Activated T-helper 2 cell treated with anti-CD3 and anti-CD28 coated beads, Interferon-gamma antibody, Interleukin-2, Interleukin-4, amounts not matched to agents 10 μg/mL and 5 μg/mL and 100 μg/mL, durations not matched to agents 14 hours and 24 hours and 36 hours (primary cell): Measurements from ENCODE around the gene MILR1. TPM values are rescaled to one million over a fixed set of nuclear protein-coding genes. Genes with fewer than 3 reads are reported as not detected.
"Not testable (repeated sequence)": the region's sequence is repeated elsewhere in the genome, so short reads cannot be mapped to it uniquely, and the experiment has no call there.

Source experiments
- DNase-seq: peaks from one replicate; pipeline ENCODE4 v3.0.0; 2021; ENCODE audit warnings: low spot score
- H3K27ac Mint-ChIP-seq: one replicate; pipeline ENCODE4 v1.8.0; 2021; ENCODE audit warnings: mixed read lengths
- H3K27me3 Mint-ChIP-seq: one replicate; pipeline ENCODE4 v1.8.0; 2021; ENCODE audit warnings: low read depth, mixed read lengths
- H3K36me3 Mint-ChIP-seq: one replicate; pipeline ENCODE4 v1.8.0; 2021; ENCODE audit warnings: low read depth, mixed read lengths
- H3K4me1 Mint-ChIP-seq: one replicate; pipeline ENCODE4 v1.8.0; 2021; ENCODE audit warnings: low read depth, mixed read lengths
- H3K4me3 Mint-ChIP-seq: one replicate; pipeline ENCODE4 v1.8.0; 2021; ENCODE audit warnings: low read depth, mild to moderate bottlenecking, moderate library complexity, mixed read lengths
- H3K9me3 Mint-ChIP-seq: one replicate; pipeline ENCODE4 v1.8.0; 2021; ENCODE audit warnings: mixed read lengths
- intact Hi-C: fragments of 100-400 bp; cut with micrococcal nuclease; formaldehyde crosslinking; loops from one replicate; pipeline ENCODE4 v1.15.1; 2023
- total RNA-seq: library from RNA; stranded (reverse); gene quantifications from 2 replicates; pipeline ENCODE4 v1.2.3, GENCODE V29; 2022

MILR1 gene
- total RNA-seq, 1 donor from 2014 or later: 0.16 TPM

DNA sequence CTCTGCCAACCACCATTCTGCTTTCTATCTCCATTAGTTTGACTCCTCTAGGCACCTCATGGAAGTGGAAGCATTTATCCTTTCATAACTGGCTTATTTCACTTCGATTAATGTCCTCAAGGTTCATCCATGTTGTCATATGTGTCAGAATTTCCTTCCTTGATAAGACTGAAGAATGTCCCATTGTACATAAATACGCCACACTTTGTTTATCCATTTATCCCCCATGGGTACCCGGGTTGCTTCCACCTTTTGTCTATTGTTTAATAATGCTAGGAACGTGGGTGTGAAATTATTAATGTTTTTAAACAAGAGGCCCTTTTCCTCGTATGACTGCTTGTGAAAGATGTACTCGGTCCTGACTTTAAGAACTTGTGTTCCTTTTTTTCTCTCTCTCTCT lies 12.9 kb downstream of the MILR1 start:
- DNase-seq: no peak
- H3K9me3 Mint-ChIP-seq: no peaks in the 10 kb centered on the region
- no peaks in the 10 kb centered on the region for H3K36me3 Mint-ChIP-seq
- intact Hi-C loops: no loop called here
- no peaks in the 10 kb centered on the region for H3K27me3 Mint-ChIP-seq
- no peak overlapping the region for H3K4me3 Mint-ChIP-seq
- no peak overlapping the region for H3K27ac Mint-ChIP-seq
- H3K4me1 Mint-ChIP-seq: peaks cover 8% of the 10 kb centered on the region

GRCh38 chr17:64466019-64466735 lies 17.3 kb downstream of the MILR1 start:
- H3K36me3 Mint-ChIP-seq: no peaks in the 10 kb centered on the region
- H3K27ac Mint-ChIP-seq: no peak overlapping the region
- no peaks in the 10 kb centered on the region for H3K27me3 Mint-ChIP-seq
- no peaks in the 10 kb centered on the region for H3K4me1 Mint-ChIP-seq
- intact Hi-C loops: no loop called here
- DNase-seq: no peak
- no peaks in the 10 kb centered on the region for H3K9me3 Mint-ChIP-seq
- H3K4me3 Mint-ChIP-seq: no peak overlapping the region

DNA sequence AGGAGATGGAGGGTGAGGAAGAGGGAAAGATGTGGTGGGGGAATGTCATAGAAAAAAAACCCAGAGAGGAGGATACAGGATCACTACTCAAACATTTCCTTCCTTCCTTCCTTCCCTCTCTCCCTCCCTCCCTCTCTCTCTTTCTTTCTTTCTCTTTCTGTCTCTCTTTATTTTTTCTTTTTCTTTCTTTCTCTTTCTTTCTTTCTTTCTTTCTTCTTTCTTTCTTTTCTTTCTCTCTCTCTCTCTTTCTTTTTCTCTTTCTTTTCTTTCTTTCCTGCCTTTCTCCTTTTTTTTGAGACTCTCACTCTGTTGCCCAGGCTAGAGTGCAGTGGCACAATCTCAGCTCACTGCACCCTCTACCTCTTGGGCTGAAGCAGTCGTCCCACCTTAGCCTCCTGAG lies 17.9 kb downstream of the MILR1 start:
- H3K27me3 Mint-ChIP-seq, H3K4me1 Mint-ChIP-seq, H3K27ac Mint-ChIP-seq, H3K9me3 Mint-ChIP-seq, H3K36me3 Mint-ChIP-seq, DNase-seq, H3K4me3 Mint-ChIP-seq, intact Hi-C loops: not testable (repeated sequence)

DNA sequence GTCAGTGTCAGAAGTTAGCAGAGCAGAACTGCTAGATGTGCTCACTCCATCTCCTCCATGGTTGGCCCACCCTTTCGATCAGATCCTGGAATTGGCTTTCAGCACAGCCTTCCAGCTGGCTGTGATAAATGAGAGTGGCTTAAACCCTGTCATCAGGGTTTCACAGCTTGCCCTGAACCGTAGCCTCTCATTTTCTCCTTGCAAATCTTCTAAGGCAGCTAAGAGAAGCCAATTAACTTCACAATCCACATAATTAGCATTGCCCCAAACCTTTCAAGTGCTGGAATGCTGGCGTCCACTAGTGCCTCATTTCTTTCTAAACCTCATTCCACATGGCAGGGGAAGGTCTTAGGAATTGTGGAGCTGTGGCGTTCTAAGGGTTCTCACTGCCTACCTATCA lies 21.7 kb downstream of the MILR1 start:
- Mint-ChIP-seq H3K4me3 (no peak overlapping the region), H3K4me1 (no peaks in the 10 kb centered on the region), H3K27me3 (no peaks in the 10 kb centered on the region), H3K9me3 (no peaks in the 10 kb centered on the region), H3K36me3 (no peaks in the 10 kb centered on the region), H3K27ac (no peak overlapping the region)
- intact Hi-C loops: no loop called here
- DNase-seq: no peak

DNA sequence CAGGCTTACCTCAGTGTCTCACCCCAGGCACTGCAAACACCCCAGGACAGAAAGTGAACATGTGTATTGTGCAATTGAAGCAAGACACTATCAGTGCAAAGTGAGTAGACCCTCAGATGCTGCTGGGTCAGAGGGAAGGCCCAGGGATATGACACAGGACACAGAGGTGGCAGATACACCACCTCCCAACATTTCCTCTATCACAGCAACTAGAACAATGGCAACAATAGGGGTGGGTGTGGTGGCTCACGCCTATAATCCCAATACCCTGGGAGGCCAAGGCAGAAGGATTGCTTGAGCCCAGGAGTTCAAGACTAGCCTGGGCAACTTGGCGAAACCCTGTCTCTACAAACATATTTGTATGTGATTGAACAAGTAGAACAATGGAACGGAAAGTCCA lies 22.5 kb downstream of the MILR1 start:
- no peaks in the 10 kb centered on the region for H3K4me1 Mint-ChIP-seq
- H3K4me3 Mint-ChIP-seq: no peak overlapping the region
- no peaks in the 10 kb centered on the region for H3K27me3 Mint-ChIP-seq
- no peaks in the 10 kb centered on the region for H3K9me3 Mint-ChIP-seq
- no peak for DNase-seq
- H3K36me3 Mint-ChIP-seq: no peaks in the 10 kb centered on the region
- intact Hi-C loops: no loop called here
- H3K27ac Mint-ChIP-seq: no peak overlapping the region

- DNase-seq: no peak
- H3K27me3 Mint-ChIP-seq: no peaks in the 10 kb centered on the region
- intact Hi-C loops: no loop called here
- peaks cover 6% of the 10 kb centered on the region for H3K36me3 Mint-ChIP-seq
- H3K9me3 Mint-ChIP-seq: no peaks in the 10 kb centered on the region
- no peak overlapping the region for H3K4me3 Mint-ChIP-seq
- no peaks in the 10 kb centered on the region for H3K4me1 Mint-ChIP-seq
- H3K27ac Mint-ChIP-seq: no peak overlapping the region
Observed at GRCh38 chr17:64472564-64472963, 23.6 kb downstream of the MILR1 start.

DNA sequence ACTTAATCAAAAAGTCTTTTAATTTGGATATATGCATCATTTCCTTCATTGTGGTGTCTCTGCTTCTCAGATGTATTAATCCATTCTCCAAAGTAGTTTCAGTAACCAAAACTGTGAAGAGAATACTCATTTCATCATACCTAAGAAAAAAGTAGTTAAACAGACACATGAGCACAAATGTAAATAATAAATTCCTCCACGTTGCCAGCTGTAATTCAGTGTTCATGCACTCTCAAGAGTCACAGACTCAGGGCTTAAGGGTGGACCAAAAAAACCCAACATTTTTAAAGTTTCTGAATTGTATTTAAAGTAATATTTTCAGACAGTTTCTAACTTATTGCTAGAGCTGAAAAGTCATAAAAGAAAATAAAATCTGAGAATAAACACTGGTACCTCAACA lies 28.9 kb downstream of the MILR1 start:
- Mint-ChIP-seq H3K27ac (no peak overlapping the region), H3K4me1 (no peaks in the 10 kb centered on the region), H3K9me3 (no peaks in the 10 kb centered on the region), H3K27me3 (no peaks in the 10 kb centered on the region), H3K36me3 (peaks cover 31% of the 10 kb centered on the region), H3K4me3 (no peak overlapping the region)
- intact Hi-C loops: no loop called here
- no peak for DNase-seq

GRCh38 chr17:64480951-64481350 lies 32.0 kb downstream of the MILR1 start:
- Mint-ChIP-seq H3K4me1 (peaks cover 9% of the 10 kb centered on the region), H3K4me3 (no peak overlapping the region), H3K27me3 (no peaks in the 10 kb centered on the region), H3K9me3 (no peaks in the 10 kb centered on the region), H3K36me3 (peaks cover 59% of the 10 kb centered on the region), H3K27ac (no peak overlapping the region)
- intact Hi-C loops: no loop called here
- DNase-seq: no peak

GRCh38 chr17:64484380-64484779 lies 35.5 kb downstream of the MILR1 start:
- Mint-ChIP-seq H3K36me3 (peaks cover 67% of the 10 kb centered on the region), H3K4me3 (no peak overlapping the region), H3K9me3 (no peaks in the 10 kb centered on the region), H3K27ac (no peak overlapping the region), H3K4me1 (peaks cover 9% of the 10 kb centered on the region), H3K27me3 (no peaks in the 10 kb centered on the region)
- intact Hi-C loops: no loop called here
- DNase-seq: no peak

- Mint-ChIP-seq H3K9me3 (no peaks in the 10 kb centered on the region), H3K27me3 (no peaks in the 10 kb centered on the region), H3K4me1 (peaks cover 15% of the 10 kb centered on the region), H3K27ac (no peak overlapping the region), H3K4me3 (no peak overlapping the region), H3K36me3 (peaks cover 78% of the 10 kb centered on the region)
- DNase-seq: no peak
- intact Hi-C loops: no loop called here
Observed at GRCh38 chr17:64488301-64488700, 39.4 kb downstream of the MILR1 start.

DNA sequence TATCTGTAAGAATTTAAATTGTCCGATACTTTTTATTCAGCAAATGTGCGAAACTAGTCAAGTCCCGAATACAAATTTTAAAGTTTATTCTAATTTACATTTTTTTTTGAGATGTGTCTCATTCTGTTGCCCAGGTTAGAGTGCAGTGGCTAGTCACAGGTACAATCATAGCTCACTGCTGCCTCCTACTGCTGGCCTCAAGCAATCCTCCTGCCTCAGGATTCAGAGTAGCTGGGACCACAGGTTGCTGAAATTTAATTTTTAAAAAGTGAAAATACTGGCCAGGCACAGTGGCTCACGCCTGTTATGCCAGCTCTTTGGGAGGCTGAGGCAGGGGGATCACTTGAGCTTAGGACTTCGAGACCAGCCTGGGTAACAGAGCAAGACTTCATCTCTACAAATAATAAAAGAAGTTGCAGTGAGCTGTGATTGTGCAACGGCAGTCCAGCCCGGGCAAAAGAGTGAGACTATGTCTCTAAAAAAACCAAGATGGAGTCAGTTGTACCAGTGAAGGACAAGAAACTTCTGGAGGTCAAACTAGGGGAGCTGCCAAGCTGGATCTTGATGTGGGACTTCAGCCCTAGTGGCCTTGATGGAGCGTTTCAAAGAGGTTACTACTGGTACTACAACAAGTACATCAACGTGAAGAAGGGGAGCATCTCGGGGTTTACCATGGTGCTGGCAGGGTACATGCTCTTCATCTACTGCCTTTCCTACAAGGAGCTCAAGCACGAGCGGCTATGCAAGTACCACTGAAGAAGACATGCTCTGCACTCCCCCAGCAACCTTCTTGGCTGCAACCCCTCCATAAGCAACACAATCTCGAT lies 42.3 kb downstream of the MILR1 start:
- DNase-seq: peak; percentile 47
- intact Hi-C loops: loop anchor here (1.0 to 5.0 kb wide), 2 partner anchors 34 to 71 kb away; no protein-coding TSS in a partner anchor
- Mint-ChIP-seq H3K36me3 (peaks cover 64% of the 10 kb centered on the region), H3K27ac (no peak overlapping the region), H3K9me3 (no peaks in the 10 kb centered on the region), H3K4me3 (no peak overlapping the region), H3K4me1 (peaks cover 20% of the 10 kb centered on the region), H3K27me3 (no peaks in the 10 kb centered on the region)

- Mint-ChIP-seq H3K27ac (no peak overlapping the region), H3K4me1 (peaks cover 20% of the 10 kb centered on the region), H3K27me3 (no peaks in the 10 kb centered on the region), H3K36me3 (peaks cover 66% of the 10 kb centered on the region), H3K4me3 (no peak overlapping the region), H3K9me3 (no peaks in the 10 kb centered on the region)
- DNase-seq: no peak
- intact Hi-C loops: loop anchor here (1.0 to 5.0 kb wide), 2 partner anchors 35 to 72 kb away; no protein-coding TSS in a partner anchor
Observed at GRCh38 chr17:64491994-64492393, 43.1 kb downstream of the MILR1 start.

GRCh38 chr17:64492481-64493109 lies 43.7 kb downstream of the MILR1 start:
- H3K9me3 Mint-ChIP-seq: no peaks in the 10 kb centered on the region
- H3K4me1 Mint-ChIP-seq: peaks cover 26% of the 10 kb centered on the region
- H3K36me3 Mint-ChIP-seq: peaks cover 69% of the 10 kb centered on the region
- H3K27ac Mint-ChIP-seq: no peak overlapping the region
- no peak overlapping the region for H3K4me3 Mint-ChIP-seq
- intact Hi-C loops: loop anchor here (5.0 kb wide), 1 partner anchor 35 kb away; no protein-coding TSS in a partner anchor
- no peak for DNase-seq
- no peaks in the 10 kb centered on the region for H3K27me3 Mint-ChIP-seq
